Measurements from ENCODE around the gene CCNF. TPM values are rescaled to one million over a fixed set of nuclear protein-coding genes. Genes with fewer than 3 reads are reported as not detected.
"Not testable (repeated sequence)": the region's sequence is repeated elsewhere in the genome, so short reads cannot be mapped to it uniquely, and the experiment has no call there.

Gene CCNF
- polyA plus RNA-seq, 1 donor from 2014 or later = 5.2 TPM

GRCh38 chr16:2432286-2432685 is 3.0 kb downstream of the CCNF start:
- Histone ChIP-seq H3K36me3 (ENCODE audit: insufficient read depth, low read length) (peaks cover 5% of the 10 kb centered on the region), H4K20me1 (ENCODE audit: insufficient read depth) (no peaks in the 10 kb centered on the region), H2AFZ (ENCODE audit: low read depth, low read length) (no peak overlapping the region), H3K9me3 (ENCODE audit: low read length) (no peaks in the 10 kb centered on the region), H3F3A (ENCODE audit: insufficient read depth, low read length, poor library complexity, severe bottlenecking) (no peaks in the 10 kb centered on the region), H3K4me3 (ENCODE audit: low read length) (no peak overlapping the region), H3K79me2 (replicated peaks; ENCODE audit: insufficient read depth, low read length) (peaks cover 6% of the 10 kb centered on the region), H3K9me2 (ENCODE audit: insufficient read depth, low read length) (no peaks in the 10 kb centered on the region), H3K4me2 (ENCODE audit: low read length) (no peak overlapping the region), H3K9ac (ENCODE audit: low read length) (no peak overlapping the region), H3K27me3 (ENCODE audit: insufficient read depth, low read depth, low read length) (no peaks in the 10 kb centered on the region), H3K27ac (ENCODE audit: low read length) (no peak overlapping the region)
- TF ChIP-seq TAF1 (IDR thresholded peaks at IDR 0.05; ENCODE audit: low read depth) (no peak), RAD21 (conservative IDR thresholded peaks at IDR 0.05) (no peak), SMC3 (conservative IDR thresholded peaks at IDR 0.05; ENCODE audit: poor library complexity) (no peak), CTCF (IDR thresholded peaks at IDR 0.05; ENCODE audit: poor library complexity, severe bottlenecking) (no peak), POLR2AphosphoS5 (IDR thresholded peaks at IDR 0.05) (no peak), REST (IDR thresholded peaks at IDR 0.05; ENCODE audit: borderline replicate concordance) (no peak), EZH2 (IDR thresholded peaks at IDR 0.05; ENCODE audit: borderline replicate concordance, insufficient read depth, low read length, poor library complexity, severe bottlenecking) (no peak), EP300 (conservative IDR thresholded peaks at IDR 0.05; ENCODE audit: poor library complexity, severe bottlenecking) (no peak), MXI1 (conservative IDR thresholded peaks at IDR 0.05; ENCODE audit: poor library complexity, severe bottlenecking) (no peak)

GRCh38 chr16:2432801-2433505 is 3.7 kb downstream of the CCNF start:
- H4K20me1 ChIP-seq (ENCODE audit: insufficient read depth) = no peaks in the 10 kb centered on the region
- no peak overlapping the region for H3K9ac ChIP-seq (ENCODE audit: low read length)
- peaks cover 6% of the 10 kb centered on the region for H3K79me2 ChIP-seq (replicated peaks; ENCODE audit: insufficient read depth, low read length)
- H3K9me3 ChIP-seq (ENCODE audit: low read length) = no peaks in the 10 kb centered on the region
- H3K27me3 ChIP-seq (ENCODE audit: insufficient read depth, low read depth, low read length) = no peaks in the 10 kb centered on the region
- peaks cover 5% of the 10 kb centered on the region for H3K36me3 ChIP-seq (ENCODE audit: insufficient read depth, low read length)
- no peaks in the 10 kb centered on the region for H3F3A ChIP-seq (ENCODE audit: insufficient read depth, low read length, poor library complexity, severe bottlenecking)
- H2AFZ ChIP-seq (ENCODE audit: low read depth, low read length) = no peak overlapping the region
- no peak overlapping the region for H3K4me2 ChIP-seq (ENCODE audit: low read length)
- no peak overlapping the region for H3K27ac ChIP-seq (ENCODE audit: low read length)
- H3K9me2 ChIP-seq (ENCODE audit: insufficient read depth, low read length) = no peaks in the 10 kb centered on the region
- H3K4me3 ChIP-seq (ENCODE audit: low read length) = no peak overlapping the region
- no peak for TF ChIP-seq POLR2AphosphoS5 (IDR thresholded peaks at IDR 0.05)
- TF ChIP-seq REST (IDR thresholded peaks at IDR 0.05; ENCODE audit: borderline replicate concordance) = no peak
- no peak for TF ChIP-seq EP300 (conservative IDR thresholded peaks at IDR 0.05; ENCODE audit: poor library complexity, severe bottlenecking)
- TF ChIP-seq SMC3 (conservative IDR thresholded peaks at IDR 0.05; ENCODE audit: poor library complexity) = no peak
- TF ChIP-seq RAD21 (conservative IDR thresholded peaks at IDR 0.05) = no peak
- no peak for TF ChIP-seq MXI1 (conservative IDR thresholded peaks at IDR 0.05; ENCODE audit: poor library complexity, severe bottlenecking)
- TF ChIP-seq TAF1 (IDR thresholded peaks at IDR 0.05; ENCODE audit: low read depth) = no peak
- no peak for TF ChIP-seq EZH2 (IDR thresholded peaks at IDR 0.05; ENCODE audit: borderline replicate concordance, insufficient read depth, low read length, poor library complexity, severe bottlenecking)
- no peak for TF ChIP-seq CTCF (IDR thresholded peaks at IDR 0.05; ENCODE audit: poor library complexity, severe bottlenecking)

DNA sequence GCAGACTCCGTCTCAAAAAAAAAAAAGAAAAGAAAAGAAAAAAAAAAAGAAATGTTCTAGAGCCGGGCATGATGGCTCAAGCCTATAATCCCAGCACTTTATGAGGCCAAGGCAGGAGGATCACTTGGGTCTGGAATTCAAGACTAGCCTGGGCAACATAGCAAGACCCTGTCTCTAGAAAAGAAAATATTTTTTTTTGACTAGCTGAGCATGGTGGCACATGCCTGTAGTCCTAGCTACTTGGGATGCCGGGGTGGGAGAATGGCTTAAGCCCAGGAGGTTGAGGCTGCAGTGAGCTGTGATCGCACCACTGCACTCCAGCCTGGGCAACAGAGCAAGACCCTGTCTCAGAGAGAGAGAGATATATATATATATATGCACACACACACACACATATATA is 6.0 kb downstream of the CCNF start:
- not testable (repeated sequence) for H3K79me2 ChIP-seq (replicated peaks; ENCODE audit: insufficient read depth, low read length); H3K4me3 ChIP-seq (ENCODE audit: low read length); H3K27ac ChIP-seq (ENCODE audit: low read length); H3K4me2 ChIP-seq (ENCODE audit: low read length); H4K20me1 ChIP-seq (ENCODE audit: insufficient read depth); H3K27me3 ChIP-seq (ENCODE audit: insufficient read depth, low read depth, low read length); H3K9me3 ChIP-seq (ENCODE audit: low read length); H3K9ac ChIP-seq (ENCODE audit: low read length); H3F3A ChIP-seq (ENCODE audit: insufficient read depth, low read length, poor library complexity, severe bottlenecking); H3K36me3 ChIP-seq (ENCODE audit: insufficient read depth, low read length); H2AFZ ChIP-seq (ENCODE audit: low read depth, low read length); H3K9me2 ChIP-seq (ENCODE audit: insufficient read depth, low read length)
